Large intestine (tissue), 3 donors: ENCODE measurements around the gene ATG10. TPM values are rescaled to one million over a fixed set of nuclear protein-coding genes. Genes with fewer than 3 reads are reported as not detected.
"Not testable (repeated sequence)": the region's sequence is repeated elsewhere in the genome, so short reads cannot be mapped to it uniquely, and the experiment has no call there.

Experiments
- DNase-seq, 2 donors: peaks; one replicate each; pipeline versions ENCODE4 v3.0.0 to v3.0.0-alpha.2; 2013
- H3K27ac ChIP-seq: one replicate; pipeline ENCODE4 v1.5.1; 2013; ENCODE audit warnings: low read length
- H3K27me3 ChIP-seq: 2 replicates; pipeline ENCODE4 v1.6.1; 2013; ENCODE audit warnings: low read length; ENCODE audit not compliant: control insufficient read depth, insufficient read depth
- H3K36me3 ChIP-seq: 2 replicates; pipeline ENCODE4 v1.6.1; 2013; ENCODE audit warnings: low read length; ENCODE audit not compliant: control insufficient read depth, insufficient read depth
- H3K4me1 ChIP-seq: one replicate; pipeline ENCODE4 v1.6.1; 2013; ENCODE audit warnings: low read length; ENCODE audit not compliant: control insufficient read depth, insufficient read depth
- H3K4me3 ChIP-seq: one replicate; pipeline ENCODE4 v1.5.1; 2013; ENCODE audit warnings: low read length
- H3K9me3 ChIP-seq: one replicate; pipeline ENCODE4 v1.6.1; 2013; ENCODE audit warnings: mild to moderate bottlenecking, low read depth, low read length, moderate library complexity; ENCODE audit not compliant: control insufficient read depth
- WGBS: methylation state at CpG from one replicate; pipeline ENCODE4 v1.1.5; 2013; ENCODE audit warnings: low lambda C conversion rate; ENCODE audit not compliant: insufficient coverage; 5-methylcytosine and 5-hydroxymethylcytosine counted together
- polyA plus RNA-seq: library from polyadenylated mRNA; unstranded; fragments of 120-200 nt; gene quantifications from one replicate; pipeline ENCODE4 v1.2.1, GENCODE V29; 2013

ATG10 gene
- polyA plus RNA-seq, 1 donor, result 9.2 TPM

DNA sequence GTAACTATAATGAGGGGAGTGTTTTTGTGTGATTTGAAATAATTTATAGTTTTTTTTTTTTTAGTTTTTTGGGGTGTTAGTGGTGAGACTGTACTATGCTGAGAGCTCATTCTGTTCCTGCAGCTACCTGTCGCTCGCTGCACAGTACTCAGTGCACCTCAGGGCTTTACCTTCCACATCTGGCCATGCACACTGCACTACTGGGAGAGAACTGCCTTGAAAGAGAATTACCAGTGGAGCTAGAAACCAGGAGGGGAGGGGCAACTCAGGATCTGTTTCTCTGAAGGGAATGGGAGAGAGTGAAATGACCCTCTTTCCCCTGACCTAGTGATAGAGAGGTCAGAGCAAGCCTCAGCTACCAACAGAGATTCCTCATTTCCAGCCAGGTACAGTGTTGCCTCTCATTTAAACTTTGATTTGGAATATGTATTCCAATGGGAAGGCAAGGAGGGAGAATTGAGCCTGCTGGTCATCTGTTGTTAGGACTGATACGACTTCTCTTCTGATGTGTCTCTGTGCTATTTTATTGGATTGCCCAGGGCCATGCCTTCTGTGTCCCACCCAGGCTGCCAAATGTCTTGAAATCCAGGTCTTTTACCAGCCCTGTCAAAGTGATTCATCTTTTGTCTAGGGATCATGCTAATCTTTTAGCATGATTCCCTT is 8.9 kb downstream of the ATG10 start:
- Histone ChIP-seq H3K27ac (no peak overlapping the region), H3K36me3 (peaks cover 7% of the 10 kb centered on the region), H3K9me3 (peaks cover 9% of the 10 kb centered on the region), H3K4me1 (no peaks in the 10 kb centered on the region), H3K4me3 (no peak overlapping the region), H3K27me3 (no peaks in the 10 kb centered on the region)
- WGBS, result no CpG with 5 or more reads among the region's 3 CpGs
- no peak for DNase-seq

DNA sequence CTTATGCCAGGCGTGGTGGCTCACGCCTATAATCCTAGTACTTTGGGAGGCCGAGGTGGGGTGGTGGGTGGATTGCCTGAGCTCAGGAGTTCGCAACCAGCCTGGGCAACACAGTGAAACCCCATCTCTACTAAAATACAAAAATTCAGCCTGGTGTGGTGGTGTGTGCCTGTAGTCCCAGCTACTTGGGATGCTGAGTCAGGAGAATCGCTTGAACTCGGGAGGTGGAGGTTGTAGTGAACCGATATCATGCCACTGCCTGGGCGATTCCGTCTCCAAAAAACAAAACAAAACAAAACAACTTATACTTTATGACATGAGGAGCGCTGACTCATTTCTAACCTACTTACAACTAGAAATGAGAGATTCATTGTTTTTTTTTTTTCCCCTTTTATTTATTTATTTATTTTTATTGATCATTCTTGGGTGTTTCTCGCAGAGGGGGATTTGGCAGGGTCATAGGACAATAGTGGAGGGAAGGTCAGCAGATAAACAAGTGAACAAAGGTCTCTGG is 10.4 kb downstream of the ATG10 start:
- not testable (repeated sequence) for H3K27ac ChIP-seq, H3K27me3 ChIP-seq, H3K36me3 ChIP-seq, H3K4me3 ChIP-seq, H3K9me3 ChIP-seq, H3K4me1 ChIP-seq, DNase-seq
- WGBS, result no CpG with 5 or more reads among the region's 11 CpGs

DNA sequence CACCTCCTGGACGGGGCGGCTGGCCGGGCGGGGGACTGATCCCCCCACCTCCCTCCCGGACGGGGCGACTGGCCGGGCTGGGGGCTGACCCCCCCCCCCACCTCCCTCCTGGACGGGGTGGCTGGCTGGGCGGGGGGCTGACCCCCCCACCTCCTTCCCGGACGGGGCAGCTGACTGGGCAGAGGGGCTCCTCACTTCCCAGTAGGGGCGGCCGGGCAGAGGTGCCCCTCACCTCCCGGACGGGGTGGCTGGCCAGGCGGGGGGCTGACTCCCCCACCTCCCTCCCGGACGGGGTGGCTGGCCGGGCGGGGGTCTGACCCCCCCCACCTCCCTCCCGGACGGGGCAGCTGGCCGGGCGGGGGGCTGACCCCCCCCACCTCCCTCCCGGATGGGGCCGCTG is 11.3 kb downstream of the ATG10 start:
- not testable (repeated sequence) for H3K27me3 ChIP-seq, H3K9me3 ChIP-seq, H3K27ac ChIP-seq, H3K4me1 ChIP-seq, DNase-seq, H3K36me3 ChIP-seq, H3K4me3 ChIP-seq
- WGBS, result no CpG with 5 or more reads among the region's 27 CpGs

DNA sequence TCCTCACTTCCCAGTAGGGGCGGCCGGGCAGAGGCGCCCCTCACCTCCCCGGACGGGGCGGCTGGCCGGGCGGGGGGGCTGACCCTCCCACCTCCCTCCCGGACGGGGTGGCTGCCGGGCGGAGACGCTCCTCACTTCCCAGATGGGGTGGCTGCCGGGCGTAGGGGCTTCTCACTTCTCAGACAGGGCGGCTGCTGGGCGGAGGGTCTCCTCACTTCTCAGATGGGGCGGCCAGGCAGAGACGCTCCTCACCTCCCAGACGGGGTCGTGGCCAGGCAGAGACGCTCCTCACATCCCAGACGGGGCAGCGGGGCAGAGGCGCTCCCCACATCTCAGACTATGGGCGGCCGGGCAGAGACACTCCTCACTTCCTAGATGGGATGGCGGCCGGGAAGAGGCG is 11.7 kb downstream of the ATG10 start:
- not testable (repeated sequence) for H3K36me3 ChIP-seq, H3K27me3 ChIP-seq, DNase-seq, H3K4me1 ChIP-seq, H3K4me3 ChIP-seq, H3K27ac ChIP-seq, H3K9me3 ChIP-seq
- WGBS, result no CpG with 5 or more reads among the region's 30 CpGs

DNA sequence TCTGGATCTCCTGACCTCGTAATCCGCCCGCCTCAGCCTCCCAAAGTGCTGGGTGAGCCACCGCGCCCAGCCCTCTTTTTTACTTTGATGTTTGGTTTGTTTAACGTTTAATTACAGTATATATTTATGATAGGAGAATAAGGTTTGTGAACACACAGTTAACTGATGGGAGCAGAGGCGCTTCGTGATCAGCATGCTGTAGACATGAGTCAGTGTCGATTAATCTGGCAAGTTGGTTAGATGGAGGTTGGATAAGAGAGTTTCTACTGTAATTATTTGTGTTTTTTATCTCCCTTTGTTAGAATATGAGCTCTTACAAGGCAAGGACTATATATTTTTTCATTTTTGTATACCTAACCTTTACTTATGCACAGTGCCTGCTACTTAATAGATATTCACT is 14.3 kb downstream of the ATG10 start:
- Histone ChIP-seq H3K4me3 (no peak overlapping the region), H3K9me3 (peaks cover 9% of the 10 kb centered on the region), H3K4me1 (no peaks in the 10 kb centered on the region), H3K36me3 (peaks cover 2% of the 10 kb centered on the region), H3K27ac (no peak overlapping the region), H3K27me3 (no peaks in the 10 kb centered on the region)
- no peak for DNase-seq
- WGBS, result no CpG with 5 or more reads among the region's 9 CpGs

DNA sequence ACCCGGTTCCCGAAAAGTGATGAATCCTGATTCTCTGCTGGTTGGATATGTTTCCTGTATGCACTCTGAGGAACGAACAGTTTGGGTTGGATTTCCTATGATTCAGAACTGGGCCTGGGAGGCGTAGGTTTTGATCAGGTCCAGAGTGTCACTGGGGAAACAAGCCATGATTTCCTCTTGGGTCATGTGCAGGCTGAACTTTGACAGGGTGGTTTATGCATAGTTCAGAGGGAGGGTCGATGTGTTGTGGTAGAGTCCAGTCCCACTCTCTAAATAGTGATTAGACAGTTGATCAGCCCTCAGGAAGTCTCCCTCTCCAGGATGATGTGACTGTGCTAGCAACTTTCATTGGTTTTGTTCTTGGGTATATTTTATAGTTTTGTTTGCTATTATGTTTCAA is 17.4 kb downstream of the ATG10 start:
- no CpG with 5 or more reads among the region's 5 CpGs for WGBS
- Histone ChIP-seq H3K4me3 (no peak overlapping the region), H3K36me3 (peaks cover 2% of the 10 kb centered on the region), H3K4me1 (no peaks in the 10 kb centered on the region), H3K27me3 (no peaks in the 10 kb centered on the region), H3K27ac (no peak overlapping the region), H3K9me3 (peaks cover 2% of the 10 kb centered on the region)
- peak; percentile 19 to 58 for DNase-seq

DNA sequence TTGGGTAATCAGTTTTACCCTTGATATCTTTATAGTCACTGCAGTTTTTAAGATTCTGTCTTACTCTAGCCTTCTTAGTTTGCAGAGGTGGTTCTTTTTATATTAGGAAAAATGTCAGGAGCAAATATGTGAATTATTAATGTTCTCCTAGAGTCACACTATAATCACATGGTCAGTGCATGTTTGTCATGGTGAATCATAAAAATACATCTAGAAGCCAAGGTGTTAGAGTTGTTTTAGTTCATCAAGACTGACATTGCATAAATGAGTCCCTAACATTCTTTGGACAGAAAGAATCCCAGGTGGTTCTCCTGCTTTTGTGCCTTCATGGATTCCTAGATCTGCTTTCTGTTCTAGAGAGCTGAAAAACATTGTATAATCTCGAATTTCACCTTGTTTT is 22.9 kb downstream of the ATG10 start:
- no peaks in the 10 kb centered on the region for H3K27me3 ChIP-seq
- H3K4me1 ChIP-seq, result no peaks in the 10 kb centered on the region
- no peak for DNase-seq
- WGBS, result no CpG with 5 or more reads among the region's 1 CpG
- H3K27ac ChIP-seq, result no peak overlapping the region
- H3K36me3 ChIP-seq, result peaks cover 6% of the 10 kb centered on the region
- no peaks in the 10 kb centered on the region for H3K9me3 ChIP-seq
- H3K4me3 ChIP-seq, result no peak overlapping the region

DNA sequence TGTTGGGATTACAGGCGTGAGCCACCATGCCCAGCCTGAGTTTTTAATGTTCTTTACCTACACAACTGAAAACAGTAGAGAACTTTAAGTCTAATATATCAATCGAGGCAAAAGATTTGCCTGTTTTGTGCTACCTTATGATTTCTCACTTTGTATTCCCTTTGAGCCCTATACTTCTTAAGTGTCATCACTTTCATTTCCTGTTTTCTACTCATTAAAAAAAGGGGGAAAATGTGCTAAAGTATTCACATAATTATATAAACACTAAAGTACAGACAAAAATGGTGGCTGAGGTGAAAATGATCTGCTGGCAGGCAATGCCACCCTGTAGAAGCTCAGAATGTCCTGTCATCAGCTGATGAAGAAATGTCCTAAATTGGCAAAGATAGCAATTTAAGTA is 23.6 kb downstream of the ATG10 start:
- no peak overlapping the region for H3K27ac ChIP-seq
- no CpG with 5 or more reads among the region's 2 CpGs for WGBS
- H3K9me3 ChIP-seq, result no peaks in the 10 kb centered on the region

DNA sequence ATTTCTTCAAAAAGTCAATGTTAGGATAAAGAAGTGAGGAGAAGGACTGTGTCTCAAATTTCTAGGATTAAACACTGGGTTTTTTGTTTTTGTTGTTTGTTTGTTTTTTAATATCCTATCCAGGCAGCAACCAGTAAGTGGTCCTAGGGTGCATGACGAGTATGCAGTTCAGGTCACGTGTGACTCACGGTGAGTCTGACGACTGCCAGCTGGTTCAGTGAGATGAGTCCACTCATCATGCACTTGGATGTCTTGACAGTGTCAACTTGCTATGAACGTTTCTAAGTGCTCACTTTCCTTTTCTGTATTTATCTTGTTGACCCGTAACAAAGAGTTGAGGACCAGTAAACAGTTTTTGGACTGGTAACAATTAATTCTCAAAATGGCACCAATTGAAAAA is 32.7 kb downstream of the ATG10 start:
- Histone ChIP-seq H3K27me3 (no peaks in the 10 kb centered on the region), H3K9me3 (no peaks in the 10 kb centered on the region), H3K4me1 (no peaks in the 10 kb centered on the region), H3K4me3 (no peak overlapping the region), H3K27ac (no peak overlapping the region), H3K36me3 (no peaks in the 10 kb centered on the region)
- DNase-seq, result no peak
- WGBS, result no CpG with 5 or more reads among the region's 6 CpGs

More for the DNA sequence above, 23.6 kb downstream of the ATG10 start:
- no peak for DNase-seq
- Histone ChIP-seq H3K4me1 (no peaks in the 10 kb centered on the region), H3K27me3 (no peaks in the 10 kb centered on the region), H3K4me3 (no peak overlapping the region), H3K36me3 (peaks cover 6% of the 10 kb centered on the region)

DNA sequence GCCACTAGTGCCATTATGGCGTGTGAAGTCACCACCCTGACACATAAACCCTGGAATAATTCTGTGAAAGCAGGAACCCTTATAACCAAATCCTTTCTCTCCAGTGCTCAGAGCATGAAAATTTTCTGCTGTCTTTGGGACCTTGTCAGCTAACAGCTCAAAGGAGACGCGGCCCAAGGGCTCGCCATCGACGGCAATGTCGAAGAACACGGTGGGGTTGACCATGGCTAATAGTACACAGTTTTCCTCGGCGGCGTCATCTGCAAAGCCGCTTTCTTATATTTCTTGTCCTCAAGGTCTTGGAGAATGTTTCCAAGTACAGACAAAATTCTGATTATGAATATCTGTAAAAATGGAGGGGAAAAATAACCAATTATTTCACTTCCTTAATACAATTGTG is 38.0 kb downstream of the ATG10 start:
- not testable (repeated sequence) for H3K9me3 ChIP-seq, H3K4me1 ChIP-seq, DNase-seq, H3K27me3 ChIP-seq, H3K27ac ChIP-seq, H3K36me3 ChIP-seq, H3K4me3 ChIP-seq
- WGBS, result 100% methylated on average over 4 of the region's 12 CpGs

DNA sequence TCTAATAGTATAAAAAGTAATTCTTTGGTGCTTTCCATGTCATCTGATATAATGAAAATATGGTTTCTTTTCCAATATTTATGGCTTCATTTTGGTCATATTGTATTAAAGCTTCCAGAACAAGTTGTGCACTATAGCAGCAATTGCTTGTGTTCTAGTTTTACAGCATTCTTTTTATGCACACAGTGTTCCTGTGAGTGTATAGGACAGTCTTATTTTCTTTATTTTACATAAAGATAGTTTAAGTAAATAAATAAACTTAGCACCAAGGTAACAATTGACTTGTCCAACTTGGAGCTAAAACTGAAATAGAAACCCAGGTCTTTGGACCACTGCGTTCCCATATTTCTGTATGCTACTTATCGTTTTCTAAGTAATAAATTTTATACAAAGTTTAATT is 38.9 kb downstream of the ATG10 start:
- H3K27me3 ChIP-seq, result no peaks in the 10 kb centered on the region
- no peak overlapping the region for H3K4me3 ChIP-seq
- peaks cover 3% of the 10 kb centered on the region for H3K36me3 ChIP-seq
- DNase-seq, result no peak
- no peaks in the 10 kb centered on the region for H3K9me3 ChIP-seq
- WGBS, result 100% methylated on average over 1 of the region's 2 CpGs
- no peak overlapping the region for H3K27ac ChIP-seq
- no peaks in the 10 kb centered on the region for H3K4me1 ChIP-seq
